Raji (cell line): ENCODE results near the gene ABCA7.

Experiments
- POLR2A ChIP-seq: IDR thresholded peaks from 2 replicates; pipeline ENCODE4 v1.6.1; 2011; ENCODE audit warnings: low read depth, low read length, control low read depth; ENCODE audit not compliant: insufficient read depth

Gene ABCA7

GRCh38 chr19:998064-998463, 41.8 kb upstream of the ABCA7 start:
- no peak for TF ChIP-seq POLR2A

GRCh38 chr19:999379-999719, 40.6 kb upstream of the ABCA7 start:
- no peak for TF ChIP-seq POLR2A

- TF ChIP-seq POLR2A = no peak
These were observed 39.8 kb upstream of the ABCA7 start, which contains the start of gene GRIN3B for GRCh38 chr19:1000095-1000494. GRIN3B (plus strand) TSS chr19:1000419; CDS start chr19:1000438, 19 bp downstream.

GRCh38 chr19:1000591-1001537, 39.0 kb upstream of the ABCA7 start:
- no peak for TF ChIP-seq POLR2A

- no peak for TF ChIP-seq POLR2A
These were observed 38.3 kb upstream of the ABCA7 start for GRCh38 chr19:1001538-1002166.

GRCh38 chr19:1002600-1002999, 37.3 kb upstream of the ABCA7 start:
- no peak for TF ChIP-seq POLR2A

- no peak for TF ChIP-seq POLR2A
These were observed 36.6 kb upstream of the ABCA7 start for GRCh38 chr19:1003283-1003682.

- TF ChIP-seq POLR2A = no peak
These were observed 35.6 kb upstream of the ABCA7 start for GRCh38 chr19:1004204-1004802.

GRCh38 chr19:1004803-1005664, 34.9 kb upstream of the ABCA7 start:
- TF ChIP-seq POLR2A = no peak

- no peak for TF ChIP-seq POLR2A
These were observed 33.1 kb upstream of the ABCA7 start for GRCh38 chr19:1006711-1007398.

GRCh38 chr19:1007399-1008251, 32.3 kb upstream of the ABCA7 start:
- no peak for TF ChIP-seq POLR2A

- no peak for TF ChIP-seq POLR2A
These were observed 31.5 kb upstream of the ABCA7 start for GRCh38 chr19:1008268-1009040.
